Activated T-cell treated with anti-CD3 and anti-CD28 coated beads, Interleukin-2, amount 50 U/mL, for 1 hour (primary cell): Measurements from ENCODE around the gene POU2F3.
A peak's percentile ranks its signal among the peaks of the same experiment; 100 is the strongest.
"Not testable (repeated sequence)": the region's sequence is repeated elsewhere in the genome, so short reads cannot be mapped to it uniquely, and the experiment has no call there.

Experiments used
- DNase-seq: peaks from one replicate; pipeline ENCODE4 v3.0.0-alpha.2; 2020

POU2F3 gene

DNA sequence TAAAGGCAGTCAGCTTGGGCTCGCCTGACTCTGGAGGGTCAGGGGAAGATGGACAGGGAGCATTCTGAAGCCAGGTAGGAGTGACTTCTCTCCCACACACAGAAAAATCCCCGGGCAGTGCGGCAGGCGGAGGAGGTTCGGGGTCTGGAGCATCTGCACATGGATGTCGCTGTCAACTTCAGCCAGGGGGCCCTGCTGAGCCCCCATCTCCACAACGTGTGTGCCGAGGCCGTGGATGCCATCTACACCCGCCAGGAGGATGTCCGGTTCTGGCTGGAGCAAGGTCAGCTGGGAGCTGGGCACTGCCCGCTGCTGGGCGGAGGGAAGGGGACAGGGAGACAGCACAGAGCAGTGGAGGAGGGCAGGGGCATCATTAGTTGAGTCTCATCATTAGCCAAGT lies 13.2 kb upstream of the POU2F3 start:
- no peak for DNase-seq

DNA sequence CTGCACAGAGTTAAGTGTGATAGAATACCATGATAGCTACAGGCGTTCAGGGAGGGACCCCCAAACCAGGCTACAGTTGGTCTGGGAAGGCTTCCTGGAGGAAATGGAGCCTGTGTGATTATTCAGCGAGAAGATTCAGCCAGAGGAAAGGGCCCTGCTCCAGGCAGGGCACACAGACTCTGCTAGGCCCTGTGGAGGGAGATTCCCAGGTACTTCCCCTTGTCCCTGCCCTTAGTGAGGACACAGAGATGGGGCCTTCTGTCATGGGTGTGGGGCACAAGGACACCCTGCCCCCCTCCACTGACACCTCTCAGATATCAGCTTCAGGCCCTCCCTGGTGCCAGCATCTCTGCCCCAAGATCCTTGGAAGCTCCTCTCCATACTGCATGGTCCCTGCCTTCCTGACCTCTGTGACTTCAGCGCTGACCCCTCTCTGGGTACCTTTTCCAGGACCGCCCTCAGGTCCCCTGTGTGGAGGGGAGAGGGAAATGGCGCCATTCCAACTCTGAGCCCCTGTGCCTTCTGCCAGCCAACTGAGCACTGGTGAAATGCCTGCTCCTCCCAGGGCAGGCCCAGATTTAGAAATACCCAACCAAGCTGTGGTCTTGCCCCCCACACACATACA lies 12.6 kb upstream of the POU2F3 start:
- no peak for DNase-seq

DNA sequence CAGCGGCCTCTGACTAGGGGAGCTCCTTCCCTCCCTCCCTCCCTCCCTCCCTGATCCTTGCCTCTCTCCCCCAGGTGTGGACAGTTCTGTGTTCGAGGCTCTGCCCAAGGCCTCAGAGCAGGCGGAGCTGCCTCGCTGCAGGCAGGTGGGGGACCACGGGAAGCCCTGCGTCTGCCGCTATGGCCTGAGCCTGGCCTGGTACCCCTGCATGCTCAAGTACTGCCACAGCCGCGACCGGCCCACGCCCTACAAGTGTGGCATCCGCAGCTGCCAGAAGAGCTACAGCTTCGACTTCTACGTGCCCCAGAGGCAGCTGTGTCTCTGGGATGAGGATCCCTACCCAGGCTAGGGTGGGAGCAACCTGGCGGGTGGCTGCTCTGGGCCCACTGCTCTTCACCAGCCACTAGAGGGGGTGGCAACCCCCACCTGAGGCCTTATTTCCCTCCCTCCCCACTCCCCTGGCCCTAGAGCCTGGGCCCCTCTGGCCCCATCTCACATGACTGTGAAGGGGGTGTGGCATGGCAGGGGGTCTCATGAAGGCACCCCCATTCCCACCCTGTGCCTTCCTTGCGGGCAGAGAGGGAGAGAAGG lies 11.1 kb upstream of the POU2F3 start:
- DNase-seq = no peak

DNA sequence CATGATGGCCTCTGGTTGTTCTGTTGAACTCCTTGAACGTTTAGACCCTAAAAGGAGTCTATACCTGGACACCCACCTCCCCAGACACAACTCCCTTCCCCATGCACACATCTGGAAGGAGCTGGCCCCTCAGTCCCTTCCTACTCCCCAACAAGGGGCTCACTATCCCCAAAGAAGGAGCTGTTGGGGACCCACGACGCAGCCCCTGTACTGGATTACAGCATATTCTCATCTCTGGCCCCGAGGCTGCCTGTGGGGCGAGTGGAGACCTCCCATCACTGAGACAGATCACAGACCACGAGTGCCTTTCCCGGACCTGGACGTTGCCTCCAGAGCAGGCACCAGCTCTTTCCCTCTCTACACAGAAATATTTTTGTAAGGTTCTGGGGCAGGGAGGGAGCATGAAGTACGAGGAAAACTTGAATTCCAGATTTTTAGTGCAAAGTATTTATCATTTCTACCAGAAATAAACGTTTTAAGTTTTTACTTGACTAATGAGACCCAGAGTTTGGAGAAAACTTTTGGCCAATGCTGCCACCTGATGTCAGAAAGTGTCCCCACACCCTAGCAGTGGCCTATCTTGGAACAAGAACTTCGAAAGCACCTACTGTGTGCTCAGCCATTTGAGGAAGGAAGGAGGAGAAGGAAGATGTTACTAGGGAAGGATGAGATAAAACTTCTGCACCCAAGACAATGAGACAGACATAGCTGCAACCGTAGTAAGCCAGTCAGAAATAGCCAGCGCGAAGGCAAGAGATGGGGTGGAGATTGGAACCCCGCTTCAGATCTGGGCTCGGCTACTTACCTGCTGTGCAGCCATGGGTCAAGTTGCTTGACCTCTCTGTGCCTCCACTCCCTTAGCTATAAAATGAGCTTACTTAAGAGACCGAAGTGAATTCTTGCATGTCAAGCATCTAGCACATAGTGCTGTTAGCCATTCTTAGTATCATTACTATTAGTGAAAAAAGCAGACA lies 10.2 kb upstream of the POU2F3 start:
- no peak for DNase-seq

DNA sequence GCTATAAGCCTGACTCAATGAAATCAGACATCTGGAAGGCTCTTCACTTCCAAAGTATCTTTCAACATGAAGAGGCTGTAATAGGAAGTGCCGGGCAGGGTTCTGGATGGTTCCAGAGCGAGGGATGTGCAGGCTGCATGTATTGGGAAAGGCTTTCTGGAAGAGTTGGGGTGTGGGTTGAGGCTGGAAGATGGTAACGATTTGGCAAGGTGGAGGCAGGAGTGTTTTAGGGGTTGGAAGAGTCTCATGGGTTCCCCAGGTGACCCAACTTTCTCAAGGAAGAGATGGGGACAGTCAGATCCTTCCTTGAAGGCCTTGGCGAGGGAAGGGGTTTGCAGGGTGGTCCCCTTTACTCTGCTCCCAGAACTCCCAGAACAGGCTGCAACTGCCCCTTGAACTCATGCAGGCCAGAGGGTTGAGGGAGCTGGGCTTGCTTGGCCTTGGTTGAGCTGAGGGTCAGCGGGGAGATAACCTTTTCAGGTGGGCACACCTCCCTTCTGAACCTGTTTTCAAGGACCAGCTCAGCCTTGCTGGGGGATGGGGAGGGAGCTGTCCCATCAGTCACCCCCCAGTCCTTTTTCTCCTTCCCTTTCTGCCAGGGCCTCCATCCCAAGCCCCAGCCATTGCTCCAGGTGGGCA lies 9.4 kb upstream of the POU2F3 start:
- DNase-seq = no peak

DNA sequence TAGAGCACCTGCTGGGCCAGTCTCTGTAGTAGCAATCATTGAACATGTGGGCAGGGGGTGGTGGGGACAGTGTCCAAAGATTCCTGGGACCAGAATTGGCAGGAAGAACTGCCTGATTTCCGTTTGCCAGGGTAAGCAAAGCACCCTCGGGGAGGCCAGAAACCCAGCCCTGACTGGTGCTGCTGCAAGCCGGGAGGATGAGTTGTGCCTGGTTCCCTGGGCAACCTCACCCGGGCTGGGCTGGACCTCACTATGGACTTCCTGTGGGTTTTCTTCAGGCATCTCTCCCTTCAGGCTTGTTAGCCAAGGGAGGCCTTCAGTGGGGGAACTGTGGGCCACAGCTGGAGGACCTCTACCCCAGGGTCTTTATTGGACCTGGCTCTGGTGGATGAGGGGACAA lies 8.0 kb upstream of the POU2F3 start:
- DNase-seq = no peak

DNA sequence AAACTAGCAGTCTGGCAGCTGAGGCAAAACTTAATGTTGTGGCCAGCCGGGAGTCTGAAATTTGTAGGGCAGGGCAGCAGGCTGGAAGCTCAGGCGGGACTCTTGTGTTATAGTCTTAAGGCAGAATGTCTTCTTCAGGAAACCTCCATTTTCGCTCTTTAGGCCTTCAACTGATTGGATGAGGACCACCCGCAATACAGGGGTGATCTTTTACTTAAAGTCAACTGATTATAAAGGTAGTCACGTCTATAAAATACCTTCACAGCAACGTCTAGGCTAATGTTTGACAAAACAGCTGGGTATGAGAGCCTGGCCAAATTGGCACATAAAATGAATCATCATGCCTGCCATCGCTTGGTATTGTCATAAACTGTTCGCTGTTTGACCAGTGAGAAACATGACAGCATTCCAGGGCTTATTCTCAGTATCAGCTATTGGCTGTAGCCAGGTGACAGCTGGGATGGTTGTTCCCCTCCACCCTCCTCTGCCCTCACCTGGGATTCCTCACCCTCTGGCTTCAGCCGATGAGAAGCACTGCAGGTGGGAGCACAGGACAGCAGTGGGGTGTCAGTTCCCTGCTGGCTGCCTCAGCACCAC lies 6.6 kb upstream of the POU2F3 start:
- DNase-seq = no peak

DNA sequence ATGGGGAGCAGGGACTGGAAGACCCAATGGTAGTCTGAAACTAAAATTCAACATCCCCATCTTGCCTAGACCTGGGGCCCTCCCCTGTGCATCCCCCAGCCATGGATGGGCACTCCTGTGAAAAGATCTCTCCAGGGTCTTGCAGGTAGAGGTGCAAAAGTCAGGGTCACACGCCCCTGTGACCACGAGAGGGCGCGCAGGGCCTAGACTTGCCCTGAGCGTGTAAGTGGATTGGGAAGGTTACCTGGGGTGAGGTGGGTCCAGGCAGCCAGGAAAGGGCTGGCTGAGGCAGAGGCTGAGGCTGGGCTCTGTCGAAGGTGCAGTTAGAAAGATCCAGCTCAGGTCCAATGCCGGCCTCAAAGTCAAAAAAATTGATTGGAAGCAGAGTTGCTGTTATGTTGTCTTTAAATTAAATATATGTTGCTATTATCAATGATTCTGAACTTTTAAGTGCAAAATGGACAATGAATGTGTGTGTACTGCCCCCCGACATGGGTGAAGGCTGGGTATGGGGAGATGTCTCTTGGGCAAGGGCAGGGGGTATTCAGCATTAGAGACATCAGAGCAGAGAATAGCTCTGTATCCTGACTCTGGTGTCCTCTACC lies 4.8 kb upstream of the POU2F3 start:
- peak; percentile 53 for DNase-seq

DNA sequence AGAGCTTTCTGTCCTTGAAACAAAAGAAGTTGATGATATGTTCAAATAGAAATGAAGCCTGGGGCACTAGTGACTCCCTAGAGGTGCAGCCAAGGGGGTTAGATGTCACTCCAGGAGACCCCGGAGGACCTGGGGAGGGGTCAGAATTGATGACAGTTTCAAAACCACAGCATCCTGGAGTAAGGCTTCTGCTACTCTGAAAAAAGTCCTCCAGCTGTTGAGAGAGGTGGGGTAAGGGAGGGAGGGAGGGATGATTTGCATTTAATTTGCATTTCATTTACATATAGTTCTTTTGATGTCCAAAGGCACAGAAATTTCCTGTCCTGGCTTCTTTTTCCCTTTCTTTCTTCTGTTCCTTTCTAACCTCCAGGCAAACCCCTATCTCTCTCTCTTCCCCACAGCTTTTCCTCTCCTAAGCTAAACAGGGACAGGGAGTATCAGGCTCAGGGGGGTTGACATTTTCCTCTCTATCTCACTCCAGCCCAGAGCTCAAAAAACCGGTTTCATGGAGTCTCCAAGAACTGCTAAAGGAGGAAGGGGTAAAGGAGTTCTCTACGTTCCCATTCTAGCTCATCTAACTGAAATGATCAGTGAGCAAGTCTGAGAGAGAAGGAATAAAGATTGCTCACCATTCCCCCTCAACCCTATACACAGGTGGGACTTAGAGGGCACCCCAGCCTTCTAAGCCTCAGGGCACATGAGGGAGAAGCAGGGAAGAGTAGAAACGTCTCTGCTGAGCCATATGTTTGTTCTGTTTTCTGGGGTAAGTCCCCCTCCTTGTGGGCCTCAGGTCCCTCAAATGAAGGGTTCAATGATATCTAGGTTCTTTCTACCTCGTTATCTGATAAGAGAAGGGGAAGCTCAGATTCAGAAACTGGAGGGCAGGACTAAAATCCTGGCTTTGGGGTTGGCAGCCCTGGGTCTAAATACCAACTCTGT lies 3.5 kb upstream of the POU2F3 start:
- DNase-seq = no peak

DNA sequence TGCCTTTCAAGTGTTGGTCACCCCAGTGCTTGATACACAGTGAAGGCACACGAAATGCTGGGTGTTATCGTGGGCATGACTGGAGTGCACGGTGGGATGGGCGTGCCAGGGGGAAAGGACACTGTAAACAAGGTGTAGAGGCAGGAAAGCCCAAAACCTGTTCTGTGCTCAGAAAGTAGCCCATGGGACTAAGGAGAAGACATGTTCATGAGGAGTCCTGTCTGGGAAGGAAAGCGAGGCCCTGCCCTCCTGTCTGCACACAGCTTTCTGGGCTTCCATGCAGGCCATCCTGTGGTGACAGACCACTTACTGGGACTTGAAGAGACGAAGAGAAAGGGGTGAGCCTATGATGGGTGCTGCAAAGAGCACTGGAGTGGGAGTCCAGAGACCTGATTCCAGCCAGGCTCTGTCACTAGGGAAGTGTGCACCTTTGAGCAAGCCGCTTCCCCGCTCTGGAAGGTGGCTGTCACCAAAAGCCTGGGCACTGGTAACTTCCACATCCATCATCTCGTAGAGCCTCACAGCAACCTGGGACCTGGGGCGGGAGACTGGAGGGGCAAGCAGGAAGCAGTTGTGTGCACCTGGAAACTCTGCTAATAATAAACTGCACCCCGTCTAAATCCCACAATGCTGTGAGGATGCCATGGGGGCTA lies 846 bp upstream of the POU2F3 start:
- no peak for DNase-seq

DNA sequence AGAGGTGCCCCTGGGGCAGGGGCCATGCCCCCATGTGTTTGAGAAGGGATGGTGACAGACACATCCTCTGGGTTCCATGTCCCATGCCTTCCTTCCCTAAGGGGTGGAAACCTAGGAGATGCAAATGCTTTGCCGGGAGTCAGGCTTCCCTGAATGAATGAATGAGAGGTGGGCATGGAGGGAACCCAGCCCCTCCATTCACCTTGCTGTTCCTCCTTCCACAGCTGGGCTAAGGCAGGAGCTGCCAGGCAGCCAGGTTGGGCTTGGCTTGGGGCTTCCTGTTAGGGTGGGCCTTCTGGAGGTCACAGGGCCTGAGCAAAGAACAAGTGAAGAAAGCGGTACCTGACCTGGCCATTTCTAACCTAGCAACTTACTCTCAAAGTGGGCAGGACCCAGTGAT lies 926 bp downstream of the POU2F3 start:
- no peak for DNase-seq

DNA sequence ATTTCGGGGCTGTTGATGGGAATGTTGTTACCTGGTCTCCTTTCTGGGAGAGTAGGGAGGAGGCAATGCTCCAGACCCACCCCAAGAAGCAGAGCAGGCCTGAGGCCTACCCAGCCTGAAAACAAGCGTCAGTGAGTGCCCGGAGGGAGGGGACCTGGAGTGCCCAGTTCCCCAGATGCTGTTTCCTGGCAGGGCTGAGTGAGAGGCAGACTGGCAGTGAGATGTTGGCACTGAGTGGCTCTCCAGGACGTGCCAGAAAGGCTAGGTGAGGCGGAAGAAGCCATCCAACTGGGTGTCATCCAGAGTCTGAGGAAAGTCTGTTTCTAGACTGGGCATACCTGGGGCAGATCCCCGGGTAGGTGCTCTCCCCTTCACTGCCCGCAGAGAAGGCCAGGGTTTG lies 1.3 kb downstream of the POU2F3 start:
- no peak for DNase-seq

DNA sequence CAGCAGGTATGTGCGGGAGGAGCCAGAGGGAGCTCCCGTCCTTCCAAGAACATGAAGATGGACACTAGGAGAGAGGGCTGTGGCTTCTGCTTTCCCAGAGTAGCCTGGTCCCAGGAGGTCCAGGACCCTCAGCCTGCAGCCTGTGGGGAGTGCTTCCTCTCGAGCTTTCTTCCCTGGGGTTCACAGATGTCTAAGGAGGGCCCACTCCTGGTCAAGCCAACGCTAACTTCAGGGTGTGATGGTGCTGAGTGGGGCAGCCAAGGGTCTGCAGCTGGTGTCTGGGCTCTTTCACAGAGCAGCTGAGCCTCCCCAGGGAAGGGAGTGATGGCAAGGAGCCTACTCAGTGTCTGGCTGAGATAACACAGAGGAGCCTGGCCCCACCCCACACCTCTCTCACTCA lies 3.3 kb downstream of the POU2F3 start:
- DNase-seq = no peak

DNA sequence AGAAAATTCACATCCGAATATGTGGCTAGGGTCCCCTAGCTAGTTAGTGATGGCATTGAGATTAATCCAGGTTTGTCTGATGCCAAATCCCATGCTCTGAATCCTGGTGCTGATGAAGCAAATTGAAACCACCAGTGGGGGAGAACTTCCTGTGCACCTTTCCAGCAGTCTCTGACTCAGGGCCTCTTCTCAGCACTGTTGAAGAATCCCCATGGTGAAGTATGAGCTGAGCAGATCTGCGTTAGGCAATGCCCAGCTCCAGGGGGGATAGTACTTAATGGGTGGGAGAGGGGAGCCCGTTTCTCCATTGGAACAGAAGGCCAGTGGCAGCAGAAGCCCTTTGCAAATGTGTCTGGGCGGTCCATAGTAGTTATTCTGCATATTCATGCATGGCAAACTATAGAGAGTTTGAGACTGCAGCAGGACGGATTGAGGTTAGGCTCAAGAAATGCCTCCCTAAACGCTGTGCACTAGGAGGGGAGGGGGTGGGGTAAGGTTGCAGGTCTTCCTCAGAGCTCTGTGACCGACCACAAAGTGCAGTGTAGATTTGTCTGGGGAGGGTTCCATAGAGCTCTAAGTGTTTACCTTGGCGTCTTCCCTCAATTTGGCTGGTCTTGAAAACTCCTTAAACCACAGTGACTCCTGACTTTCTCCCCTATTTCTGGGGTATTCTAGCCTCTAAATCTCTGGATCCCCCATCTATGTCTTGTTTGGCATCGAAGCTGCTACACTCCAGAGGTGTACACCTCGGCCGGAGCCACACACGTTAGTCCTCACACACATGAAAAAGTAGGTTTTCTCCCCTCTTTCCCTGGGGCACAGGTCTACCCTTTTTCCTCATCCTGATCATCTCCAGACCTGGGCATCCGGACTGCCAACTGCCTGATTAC lies 4.8 kb downstream of the POU2F3 start:
- DNase-seq = no peak

DNA sequence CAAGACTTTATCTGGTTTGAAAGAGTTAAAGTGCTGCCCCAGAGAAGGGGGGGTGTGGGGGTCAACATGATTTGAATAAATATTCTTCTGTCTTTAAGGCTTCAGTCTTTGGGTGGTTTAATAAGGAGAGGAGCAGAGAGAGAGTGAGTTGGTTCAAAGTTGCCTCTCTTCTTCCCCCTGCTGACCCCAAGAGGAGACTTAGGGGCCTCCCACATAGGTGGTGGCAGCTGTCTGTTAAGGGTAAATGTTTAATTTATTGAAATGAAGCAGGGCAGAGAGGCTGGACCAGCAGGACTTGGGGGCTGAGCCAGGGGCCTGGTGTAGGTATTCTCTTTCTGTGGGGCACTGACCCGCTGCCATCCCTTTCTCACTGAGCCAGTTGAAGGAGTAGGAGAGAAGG lies 5.5 kb downstream of the POU2F3 start:
- DNase-seq = no peak

DNA sequence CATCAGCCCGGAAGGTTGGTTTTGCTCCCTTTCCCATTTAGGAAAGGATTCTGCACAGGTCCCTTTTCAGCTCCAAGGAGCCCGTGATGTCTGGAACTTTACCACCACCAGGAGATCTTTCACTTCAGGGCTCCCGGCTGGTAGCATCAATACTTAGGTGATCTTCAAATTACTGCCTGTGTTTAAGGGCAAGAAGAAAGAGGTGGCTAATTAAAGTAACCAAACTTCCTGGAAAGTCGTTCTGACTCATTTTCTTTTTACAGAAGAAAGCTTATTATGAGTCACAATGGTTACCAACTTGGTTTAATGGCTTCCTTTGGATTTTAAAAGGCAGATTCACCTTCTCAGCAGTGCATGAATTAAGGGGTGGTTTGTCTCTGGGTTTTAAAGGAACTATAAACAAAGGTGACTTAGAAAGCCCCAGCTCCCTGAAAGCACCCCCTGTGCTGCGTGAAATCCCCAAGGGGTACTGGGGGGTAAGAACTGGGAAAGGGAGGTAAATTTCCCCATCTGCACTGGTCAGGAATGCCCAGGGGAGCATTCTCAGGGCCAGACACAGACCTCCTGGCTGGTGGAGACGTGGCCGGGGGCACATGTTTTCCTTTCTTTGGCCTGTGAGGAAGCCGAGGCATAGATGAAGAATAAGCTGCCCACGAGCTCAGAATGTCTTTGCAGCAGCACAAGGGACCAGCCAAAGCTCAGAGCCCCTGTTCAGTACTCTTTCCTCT lies 8.8 kb downstream of the POU2F3 start:
- no peak for DNase-seq

DNA sequence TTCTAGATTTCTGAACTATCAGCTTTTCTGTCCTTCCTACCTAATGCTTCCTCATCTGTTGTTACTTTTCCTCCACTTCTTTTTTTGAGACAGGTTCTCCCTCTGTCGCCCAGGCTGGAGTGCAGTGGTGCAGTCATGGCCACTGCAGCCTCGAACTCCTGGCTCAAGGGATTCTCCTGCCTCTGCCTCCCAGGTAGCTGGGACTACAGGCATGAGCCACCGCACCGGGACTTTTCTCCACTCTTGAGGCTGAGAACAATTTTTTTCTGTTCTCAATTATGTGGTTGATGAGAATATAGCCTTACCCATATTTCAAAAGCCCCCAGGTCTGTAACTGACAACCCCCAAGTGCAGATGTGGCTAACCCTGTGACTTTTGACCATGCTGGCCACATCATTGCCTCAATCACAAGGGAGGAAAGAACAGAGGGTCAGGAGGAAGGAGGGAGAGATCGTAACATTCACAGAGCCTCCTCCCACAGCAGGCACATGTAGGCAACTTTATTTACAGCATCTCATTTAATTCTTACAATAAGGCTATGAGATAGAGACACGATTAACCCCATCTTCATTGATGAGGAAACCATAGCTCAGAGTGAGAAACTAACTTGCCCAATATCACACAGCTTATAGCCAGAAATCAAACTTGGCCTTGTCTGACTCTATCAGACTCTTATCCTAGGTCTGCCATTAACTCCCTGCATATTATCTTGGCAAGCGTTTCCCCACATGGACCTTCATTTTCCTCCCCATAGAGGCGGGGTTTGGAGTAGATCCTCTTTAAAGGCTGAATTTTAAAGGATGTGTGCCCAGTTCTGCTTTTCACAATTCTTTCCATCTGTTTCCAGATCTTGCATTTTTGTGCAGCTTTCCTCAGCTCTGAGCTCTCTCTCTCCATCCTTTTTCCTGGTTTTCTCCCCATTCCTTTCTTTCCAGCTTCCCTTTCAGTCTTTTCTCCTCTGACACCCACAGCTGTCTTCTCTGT lies 9.6 kb downstream of the POU2F3 start:
- no peak for DNase-seq

DNA sequence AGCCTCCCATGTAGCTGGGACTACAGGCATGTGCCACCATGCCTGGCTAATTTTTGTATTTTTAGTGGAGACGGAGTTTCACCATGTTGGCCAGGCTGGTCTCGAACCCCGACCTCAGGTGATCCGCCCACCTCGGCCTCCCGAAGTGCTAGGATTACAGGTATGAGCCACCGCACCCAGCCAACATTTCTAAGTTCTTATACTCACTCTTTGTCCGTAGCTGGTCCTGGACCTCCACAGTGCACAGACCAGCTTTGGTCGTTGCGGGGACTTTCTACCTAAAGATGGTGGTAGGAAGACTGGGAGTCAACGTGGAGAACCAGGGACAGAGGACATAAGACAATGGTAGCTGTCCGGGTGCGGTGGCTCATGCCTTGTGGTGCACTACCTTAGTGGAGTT lies 13.4 kb downstream of the POU2F3 start:
- not testable (repeated sequence) for DNase-seq
